Tongue (tissue), 2 donors: ENCODE measurements around the gene EEF1AKMT3. TPM values are rescaled to one million over a fixed set of nuclear protein-coding genes. Genes with fewer than 3 reads are reported as not detected.
A peak's percentile ranks its signal among the peaks of the same experiment; 100 is the strongest.

ENCODE experiments used
- DNase-seq: peaks from one replicate; pipeline ENCODE4 v3.0.0-alpha.2; 2015
- total RNA-seq: library from RNA; depleted of rRNA; stranded (reverse); fragments of >200 nt; gene quantifications from one replicate; pipeline ENCODE4 v1.2.3, GENCODE V29; 2014

The EEF1AKMT3 gene
- total RNA-seq, 1 donor from 2014 or later, result 10.1 TPM

GRCh38 chr12:57735198-57735855, 37.1 kb upstream of the EEF1AKMT3 start:
- DNase-seq, result peak; percentile 96

DNA sequence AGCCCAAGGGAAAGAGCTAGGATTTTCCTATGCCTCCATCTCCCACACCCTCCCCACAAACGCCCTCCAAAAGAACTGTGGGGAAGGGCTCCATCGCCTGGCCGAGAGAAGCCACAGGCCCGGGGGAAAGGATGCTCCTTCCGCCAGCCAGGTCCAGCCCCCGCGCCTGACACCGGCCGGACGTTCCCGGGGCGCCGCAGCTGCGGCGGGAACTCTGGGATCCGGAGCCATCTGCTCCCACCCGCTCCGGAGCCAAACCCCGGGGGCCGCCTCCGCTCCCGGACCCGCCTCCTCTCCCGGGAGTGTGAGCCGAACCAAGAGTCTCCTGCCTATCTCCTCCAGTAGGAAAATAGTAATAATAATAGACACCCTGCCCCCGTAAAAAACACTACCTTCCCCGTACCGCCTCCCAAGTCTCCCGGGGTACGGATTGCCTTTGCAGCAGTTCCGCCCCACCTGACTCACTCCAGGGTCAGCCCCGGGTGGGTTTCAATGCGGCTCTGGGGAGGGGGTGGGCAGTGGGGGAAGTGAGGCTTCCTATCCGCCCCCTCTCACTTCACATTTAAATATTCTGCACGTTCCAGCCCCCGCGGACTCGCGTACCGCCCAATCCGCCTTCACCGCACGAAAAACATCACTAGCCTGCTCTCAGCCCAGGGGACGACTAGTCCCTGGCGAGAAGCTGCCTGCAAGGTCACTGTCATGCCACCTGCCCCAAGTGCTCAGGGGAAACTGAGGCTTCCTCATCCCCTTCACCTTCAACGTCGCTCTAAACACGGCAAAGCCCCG, 36.3 kb upstream of the EEF1AKMT3 start:
- peak; percentile 77 for DNase-seq

DNA sequence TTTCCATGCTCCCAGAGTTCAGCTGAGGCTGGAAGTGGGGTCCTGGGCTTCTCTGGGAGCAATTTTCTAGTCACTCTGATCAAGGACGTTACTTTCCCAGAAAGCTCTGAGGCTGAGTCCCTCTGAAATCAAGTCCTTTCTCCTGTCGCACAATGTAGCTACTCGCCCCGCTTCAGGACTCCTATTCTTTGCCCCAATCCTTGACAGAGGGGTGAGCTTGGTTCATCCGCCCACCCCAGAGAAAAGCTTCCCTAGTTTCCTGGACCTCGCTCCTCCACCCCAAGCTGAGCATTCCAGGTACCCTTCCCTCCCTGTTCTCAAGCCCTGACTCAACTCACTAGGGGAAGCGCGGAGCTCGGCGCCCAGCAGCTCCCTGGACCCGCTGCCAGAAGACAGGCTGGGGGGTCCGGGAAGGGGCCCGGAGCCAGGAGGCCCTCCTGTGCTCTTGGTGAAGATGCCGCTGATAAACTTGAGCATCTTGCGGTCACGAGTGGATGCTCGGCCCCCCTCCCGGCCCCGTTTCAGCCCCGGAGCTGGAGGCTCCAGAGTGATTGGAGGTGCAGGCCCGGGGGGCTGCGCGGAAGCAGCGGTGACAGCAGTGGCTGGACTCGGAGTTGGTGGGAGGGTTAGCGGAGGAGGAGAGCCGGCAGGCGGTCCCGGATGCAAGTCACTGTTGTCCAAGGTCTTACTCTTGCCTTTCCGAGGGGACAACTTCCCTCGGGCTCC, 35.5 kb upstream of the EEF1AKMT3 start:
- DNase-seq, result no peak

DNA sequence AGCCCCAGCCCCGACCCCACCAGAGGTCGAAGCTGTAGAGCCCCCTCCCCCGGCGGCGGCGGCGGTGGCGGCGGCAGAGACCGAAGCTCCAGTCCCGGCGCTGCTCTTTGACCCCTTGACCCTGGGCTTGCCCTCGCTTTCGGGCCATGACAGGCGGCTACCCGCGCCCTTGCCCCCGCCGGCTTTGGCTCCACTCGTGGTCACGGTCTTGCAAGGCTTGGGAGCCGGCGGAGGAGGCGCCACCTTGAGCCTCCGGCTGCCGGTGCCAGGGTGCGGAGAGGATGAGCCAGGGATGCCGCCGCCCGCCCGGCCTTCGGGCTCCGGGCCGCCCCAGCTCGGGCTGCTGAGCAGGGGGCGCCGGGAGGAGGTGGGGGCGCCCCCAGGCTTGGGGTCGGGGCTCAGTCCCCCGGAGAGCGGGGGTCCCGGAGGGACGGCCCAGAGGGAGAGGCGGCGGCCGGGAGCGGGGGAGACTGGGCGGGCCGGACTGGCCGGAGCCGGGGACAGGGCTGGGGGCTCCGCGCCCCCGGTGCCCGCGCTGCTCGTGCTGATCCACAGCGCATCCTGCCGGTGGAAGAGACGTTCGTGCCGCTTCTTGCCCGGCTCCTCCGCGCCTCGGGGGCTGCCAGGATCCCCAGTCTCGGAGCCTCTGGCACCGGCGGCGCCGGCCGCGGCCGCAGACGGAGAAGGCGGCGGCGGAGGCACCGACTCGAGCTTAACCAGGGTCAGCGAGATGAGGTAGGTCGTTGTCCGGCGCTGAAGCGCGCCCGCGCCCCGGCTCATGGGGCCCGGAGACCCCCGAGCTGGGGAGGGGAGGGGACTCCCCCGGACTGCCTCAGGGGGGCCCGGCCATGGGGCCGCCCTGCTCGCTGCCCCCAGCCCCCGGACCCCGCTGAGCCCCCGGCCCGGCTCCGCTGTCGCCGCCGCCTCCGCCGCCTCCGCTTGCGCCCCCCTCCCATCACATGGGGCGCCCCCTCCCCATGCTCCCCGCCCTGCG, 34.6 kb upstream of the EEF1AKMT3 start:
- peak; percentile 66 for DNase-seq

- peak; percentile 73 for DNase-seq
Observed at GRCh38 chr12:57738661-57739237, 33.7 kb upstream of the EEF1AKMT3 start, which contains the start of gene AGAP2. TSS of gene AGAP2 (minus strand) at chr12:57738742. CDS start at chr12:57738246, 496 bp downstream.

- DNase-seq, result no peak
Observed at GRCh38 chr12:57739387-57739786, 33.0 kb upstream of the EEF1AKMT3 start.

DNA sequence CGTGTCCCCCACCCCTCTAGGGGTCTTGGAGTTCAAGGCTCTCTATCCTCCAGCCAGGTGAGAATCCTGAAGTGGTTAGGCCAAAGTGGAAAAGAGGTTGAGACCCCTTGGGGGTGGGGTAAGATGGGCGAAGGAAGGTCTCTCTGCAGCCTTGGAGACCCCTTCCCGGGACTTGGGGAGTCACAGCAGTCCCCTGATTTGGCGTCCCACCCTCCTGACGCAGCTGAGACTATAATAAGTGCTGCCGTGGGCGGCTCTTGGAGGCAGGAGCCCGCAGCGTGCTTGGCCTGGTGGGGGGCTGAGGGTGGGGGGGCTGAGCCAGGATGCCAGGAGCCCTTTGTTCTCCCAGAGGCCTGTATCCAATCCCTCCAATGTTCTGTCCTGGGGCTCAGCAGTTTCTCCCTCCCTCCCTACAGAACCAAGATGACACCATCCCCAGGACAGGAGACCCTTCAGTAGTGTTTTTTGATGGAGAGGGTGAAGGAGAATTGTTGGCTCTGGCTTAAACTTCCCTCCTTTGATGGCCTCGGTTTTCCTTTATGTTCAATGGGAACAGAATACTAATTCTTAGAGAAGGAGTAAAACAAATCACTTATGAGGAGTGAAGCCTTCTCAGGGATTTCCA, 32.4 kb upstream of the EEF1AKMT3 start:
- DNase-seq, result no peak

DNA sequence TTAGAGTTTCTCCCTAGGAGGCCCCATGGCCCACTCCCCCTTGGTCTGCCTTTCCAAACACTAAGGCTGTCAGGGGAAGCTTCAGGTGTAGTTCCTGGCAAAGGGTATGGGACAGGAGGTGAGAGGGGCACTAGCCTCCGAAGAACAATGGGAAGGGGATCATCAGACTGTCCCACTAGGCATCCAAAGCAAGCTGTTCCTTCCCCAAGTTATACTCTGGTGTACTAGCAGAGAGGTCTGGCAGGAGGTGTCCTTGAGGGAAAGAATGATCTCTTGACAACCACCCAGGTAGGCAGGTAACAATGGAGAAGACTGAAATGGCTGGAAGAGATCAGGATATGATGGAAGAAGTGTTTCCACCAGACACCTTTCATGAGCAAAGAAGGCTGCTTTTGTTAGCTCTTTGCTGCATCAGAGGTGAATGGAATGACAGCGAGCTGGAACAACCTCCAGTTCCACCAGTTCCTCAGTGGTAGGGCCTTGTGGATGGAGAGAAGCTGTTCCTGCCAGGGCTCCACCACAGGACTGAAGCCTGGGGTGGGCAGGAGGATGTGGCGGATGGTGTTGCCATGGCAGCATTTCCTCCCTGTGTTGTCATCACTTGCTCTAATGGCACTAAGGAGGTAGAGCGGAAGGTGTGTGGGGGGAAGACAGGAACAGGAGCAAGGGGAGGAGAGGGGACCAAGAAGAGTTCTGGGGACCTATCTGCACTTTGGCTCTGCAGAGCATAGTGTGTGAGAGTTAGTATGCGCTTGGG, 31.6 kb upstream of the EEF1AKMT3 start:
- DNase-seq, result no peak

GRCh38 chr12:57741413-57741789, 31.0 kb upstream of the EEF1AKMT3 start:
- no peak for DNase-seq

DNA sequence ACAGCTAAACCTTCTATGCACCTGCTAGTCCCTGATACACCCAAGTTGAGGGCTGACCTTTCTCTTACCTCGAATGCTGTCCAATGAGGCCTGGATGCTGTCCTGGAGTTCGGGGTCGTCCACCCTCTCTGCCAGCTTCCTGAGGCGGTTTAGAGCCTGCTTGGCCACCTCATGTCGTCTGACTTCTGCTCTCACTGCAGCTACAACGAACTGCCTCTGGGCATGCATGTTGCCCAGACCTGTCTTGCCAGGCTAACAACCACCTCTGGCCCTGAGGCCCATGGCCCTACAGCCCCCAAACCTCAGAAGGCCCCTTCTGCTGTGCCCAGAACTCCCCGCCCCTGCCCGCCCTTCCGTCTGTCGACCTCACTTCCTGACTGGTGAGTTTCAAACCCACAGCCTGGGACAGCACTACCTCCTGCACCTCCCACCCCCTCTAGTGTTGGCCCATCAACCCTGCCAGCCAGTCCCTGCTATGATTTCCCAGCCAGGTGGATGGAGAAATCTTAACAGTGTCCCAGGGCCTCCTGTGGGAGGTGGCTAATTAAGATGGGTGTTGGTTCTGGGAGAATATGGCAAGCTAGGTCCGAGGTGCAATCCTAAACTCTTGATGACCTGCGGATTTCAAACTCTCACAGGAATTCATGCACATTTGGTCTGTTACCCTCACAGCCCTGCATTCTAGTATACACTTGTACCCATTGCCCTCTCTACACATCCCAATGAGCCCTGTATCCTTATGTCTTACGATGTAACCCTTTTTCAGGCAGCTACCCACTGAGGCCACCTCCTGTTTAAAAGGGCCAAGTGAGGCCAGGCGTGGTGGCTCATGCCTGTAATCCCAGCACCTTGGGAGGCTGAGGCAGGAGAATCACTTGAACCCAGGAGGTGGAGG, 30.3 kb upstream of the EEF1AKMT3 start:
- DNase-seq, result no peak

GRCh38 chr12:57743769-57744168, 28.6 kb upstream of the EEF1AKMT3 start:
- DNase-seq, result no peak

GRCh38 chr12:57744194-57744776, 28.1 kb upstream of the EEF1AKMT3 start:
- no peak for DNase-seq

DNA sequence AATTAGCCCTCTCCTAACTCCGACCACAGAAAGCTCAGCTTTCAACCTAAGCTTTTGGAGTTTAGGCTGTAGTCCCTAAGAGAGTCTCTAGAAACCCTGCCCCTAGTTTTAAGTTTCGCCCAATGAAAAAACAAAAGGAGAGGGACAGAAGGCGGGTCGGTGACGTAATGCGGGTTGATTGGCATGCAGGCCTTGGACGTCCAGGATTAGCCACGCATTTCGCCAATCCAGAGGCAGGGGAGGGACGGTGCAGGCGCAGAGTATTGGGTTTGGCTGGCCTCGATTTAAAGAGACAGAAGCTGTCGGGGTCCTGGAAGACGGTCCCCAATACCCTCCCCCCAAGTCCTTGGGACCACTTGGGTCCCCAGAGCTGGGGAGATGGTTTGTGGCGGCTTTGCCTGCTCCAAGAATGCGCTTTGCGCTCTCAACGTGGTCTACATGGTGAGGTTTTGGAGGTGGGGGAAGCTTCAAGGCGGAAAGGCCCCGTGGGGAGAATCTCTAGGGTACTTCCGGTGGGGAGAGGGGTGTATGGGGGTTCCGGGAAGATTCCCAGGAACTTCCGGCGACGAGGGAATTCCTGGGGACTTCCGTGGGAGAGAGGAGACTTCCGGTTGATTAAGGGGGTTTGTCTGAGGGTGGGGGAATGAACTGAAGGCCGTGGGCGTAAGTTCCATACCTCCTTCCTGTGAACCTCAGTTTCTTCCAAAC, 27.5 kb upstream of the EEF1AKMT3 start, which contains the start of gene TSPAN31:
TSS of gene TSPAN31 (plus strand) at position 263 of the 708 bp plus-strand sequence. CDS start at position 379, 116 bp downstream.
- peak; percentile 99 for DNase-seq

DNA sequence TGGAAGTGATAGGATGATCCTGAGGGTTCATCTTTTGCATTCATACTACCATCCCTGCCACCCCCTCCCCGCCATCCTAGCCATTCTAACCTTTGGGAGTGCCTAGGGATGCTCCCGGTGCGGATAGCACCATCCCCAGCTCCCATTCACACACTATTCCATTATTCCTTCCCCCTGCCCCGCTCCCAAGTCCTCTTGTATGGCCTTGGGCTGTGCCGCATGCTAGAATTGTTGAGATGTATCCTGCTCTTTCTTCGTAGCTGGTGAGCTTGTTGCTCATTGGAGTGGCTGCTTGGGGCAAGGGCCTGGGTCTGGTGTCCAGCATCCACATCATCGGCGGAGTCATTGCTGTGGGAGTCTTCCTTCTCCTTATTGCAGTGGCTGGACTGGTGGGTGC, 26.9 kb upstream of the EEF1AKMT3 start:
- DNase-seq, result no peak

- no peak for DNase-seq
Observed at GRCh38 chr12:57746025-57746424, 26.4 kb upstream of the EEF1AKMT3 start.

DNA sequence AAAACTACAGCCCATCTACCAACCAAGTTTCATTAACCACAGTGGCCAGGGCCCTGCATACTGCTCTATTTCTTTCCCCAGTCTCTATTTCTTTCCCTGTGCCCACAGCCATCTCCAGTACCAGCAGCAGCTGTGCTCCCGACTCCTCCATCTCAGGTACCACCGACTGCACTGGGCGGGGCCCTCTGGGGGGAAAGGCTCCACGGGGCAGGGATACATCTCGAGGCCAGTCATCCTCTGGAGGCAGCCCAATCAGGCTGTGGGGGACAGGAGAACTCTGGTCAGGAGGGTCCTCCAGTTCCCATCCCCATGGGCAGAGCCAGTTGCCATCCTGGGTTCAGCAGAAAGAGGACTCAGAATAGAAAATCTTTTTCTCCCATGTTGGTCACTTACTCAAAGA, 23.4 kb upstream of the EEF1AKMT3 start:
- no peak for DNase-seq

- DNase-seq, result no peak
Observed at GRCh38 chr12:57750561-57751431, 21.6 kb upstream of the EEF1AKMT3 start.
